Amniotic stem cell (primary cell): ENCODE results near the gene MAN1A1.
"Not testable (repeated sequence)": the region's sequence is repeated elsewhere in the genome, so short reads cannot be mapped to it uniquely, and the experiment has no call there.

Experiments used
- DNase-seq: peaks from one replicate; lab custom pipeline; 2025; lab: John Stamatoyannopoulos, UW

The MAN1A1 gene

DNA sequence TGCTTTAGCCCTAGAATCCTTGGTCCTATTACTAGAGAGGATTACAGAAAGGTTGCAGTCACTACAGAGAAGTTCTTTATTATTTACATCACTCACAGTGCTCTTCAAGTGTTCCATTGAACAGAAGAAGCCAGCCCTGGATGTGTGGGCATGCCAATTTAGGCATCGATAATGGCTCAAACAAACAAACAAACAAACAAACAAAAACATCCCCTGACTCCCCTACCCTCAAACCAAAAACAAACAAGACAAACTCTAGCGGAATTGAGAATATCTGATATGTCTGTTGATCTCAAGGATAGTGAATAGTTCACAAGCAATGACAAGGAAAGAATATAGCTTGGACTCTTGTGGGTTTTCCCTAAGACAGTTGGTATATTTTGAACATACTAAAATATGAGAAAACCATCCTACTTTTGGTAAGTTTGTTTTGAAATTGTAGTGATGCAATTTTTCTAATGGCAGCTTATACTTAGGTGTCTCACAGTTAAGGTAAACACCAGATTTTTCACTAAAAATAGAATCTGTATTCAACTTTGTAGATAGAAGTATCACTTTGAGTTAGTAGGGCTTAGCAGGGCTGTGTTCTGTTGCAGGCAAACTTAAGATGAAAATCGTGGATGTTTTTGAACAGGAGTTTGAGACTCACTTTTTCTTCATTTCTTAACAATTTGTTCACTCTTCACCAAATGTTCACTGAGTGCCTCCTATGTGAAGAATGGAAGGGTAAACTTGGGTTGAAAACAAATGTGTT lies 178.3 kb downstream of the MAN1A1 start:
- DNase-seq: no peak

DNA sequence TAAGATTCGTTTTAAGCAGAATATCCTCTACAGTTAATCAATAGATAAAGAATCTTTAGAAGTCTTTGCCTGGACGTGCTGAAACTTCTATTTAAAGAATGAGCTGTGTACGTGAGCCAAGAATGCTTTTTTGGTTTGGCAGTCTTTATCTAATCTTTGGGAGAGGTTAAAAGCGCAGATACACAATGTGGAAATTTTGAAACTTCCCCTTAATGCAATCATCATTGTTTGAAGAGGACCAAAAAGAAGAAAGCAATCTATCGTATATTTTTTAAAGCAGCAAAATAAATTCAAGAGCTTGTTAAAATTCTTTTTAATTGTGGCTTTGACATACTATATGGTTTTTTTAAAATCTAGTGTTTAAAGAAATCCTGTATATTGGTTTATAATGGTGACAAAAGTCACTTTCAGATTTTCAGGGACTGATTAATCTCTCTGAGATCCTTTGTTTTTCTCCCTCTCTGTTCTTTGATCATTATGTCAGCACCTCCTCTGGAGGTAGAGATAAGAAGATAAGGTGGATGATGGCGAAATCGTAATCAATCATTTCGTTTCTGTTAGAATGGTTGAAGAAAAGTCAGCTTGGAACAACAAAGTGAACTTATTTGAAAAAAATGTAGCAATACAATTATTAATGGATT lies 179.0 kb downstream of the MAN1A1 start:
- no peak for DNase-seq

DNA sequence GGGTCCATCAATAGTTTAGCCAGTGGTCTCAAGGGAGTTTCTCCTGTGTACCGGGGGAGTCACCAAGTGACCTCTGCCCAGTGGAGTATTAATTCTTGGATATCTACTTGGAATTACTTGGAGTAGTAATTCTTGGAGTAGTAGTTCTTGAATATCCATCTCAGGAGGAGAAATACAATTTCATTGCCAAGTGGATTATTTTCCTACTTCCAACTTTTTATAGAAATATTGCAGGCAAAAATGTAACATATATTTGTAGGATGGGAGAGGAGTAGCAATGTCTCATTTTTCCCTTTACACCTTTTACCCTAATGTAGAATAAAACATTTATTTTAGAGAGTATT lies 179.5 kb downstream of the MAN1A1 start:
- no peak for DNase-seq

DNA sequence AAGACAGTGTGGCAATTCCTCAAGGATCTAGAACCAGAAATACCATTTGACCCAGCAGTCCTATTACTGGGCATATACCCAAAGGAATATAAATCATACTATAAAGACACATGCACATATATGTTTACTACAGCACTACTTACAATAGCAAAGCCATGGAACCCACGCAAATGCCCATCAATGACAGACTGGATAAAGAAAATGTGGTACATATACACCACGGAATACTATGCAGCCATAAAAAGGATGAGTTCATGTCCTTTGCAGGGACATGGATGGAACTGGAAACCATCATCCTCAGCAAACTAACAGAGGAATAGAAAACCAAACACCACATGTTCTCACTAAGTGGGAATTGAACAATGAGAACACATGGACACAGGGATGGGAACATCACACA lies 180.2 kb downstream of the MAN1A1 start:
- DNase-seq: not testable (repeated sequence)

DNA sequence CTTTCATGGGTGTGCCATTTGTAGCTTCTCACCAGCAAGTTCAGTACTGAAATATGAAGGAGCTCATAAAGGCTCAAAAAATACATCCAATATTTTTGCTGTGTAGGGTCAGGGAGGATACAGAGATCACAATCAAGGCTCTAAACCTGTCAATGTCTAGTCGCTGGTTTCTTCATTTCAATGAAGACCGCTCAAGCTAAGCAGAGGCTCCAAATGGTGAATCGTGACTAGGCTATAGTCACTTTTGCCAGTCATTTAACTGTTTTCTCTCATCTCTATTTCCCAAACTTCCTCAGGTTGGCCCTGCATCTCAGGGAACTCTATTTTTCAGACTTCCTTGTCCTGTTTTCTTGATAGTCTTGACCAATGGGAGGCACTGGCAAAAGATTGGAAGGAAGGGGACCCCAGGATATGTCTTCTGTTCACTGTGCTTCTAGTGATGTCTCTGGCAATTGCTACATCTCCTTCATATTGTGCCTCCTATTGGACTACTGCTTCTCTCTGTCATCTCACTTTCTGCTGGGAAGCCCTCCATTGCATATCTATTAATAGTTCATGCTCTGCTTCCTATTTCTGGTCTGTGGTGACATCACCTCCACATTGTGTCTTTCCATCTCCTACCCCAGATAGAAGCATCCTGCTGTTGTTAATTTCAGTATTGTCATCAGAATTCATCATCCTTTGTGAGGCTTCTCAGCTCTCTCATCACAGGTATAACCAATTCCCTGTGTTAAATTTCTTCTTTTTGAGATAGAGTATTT lies 183.4 kb downstream of the MAN1A1 start:
- no peak for DNase-seq

DNA sequence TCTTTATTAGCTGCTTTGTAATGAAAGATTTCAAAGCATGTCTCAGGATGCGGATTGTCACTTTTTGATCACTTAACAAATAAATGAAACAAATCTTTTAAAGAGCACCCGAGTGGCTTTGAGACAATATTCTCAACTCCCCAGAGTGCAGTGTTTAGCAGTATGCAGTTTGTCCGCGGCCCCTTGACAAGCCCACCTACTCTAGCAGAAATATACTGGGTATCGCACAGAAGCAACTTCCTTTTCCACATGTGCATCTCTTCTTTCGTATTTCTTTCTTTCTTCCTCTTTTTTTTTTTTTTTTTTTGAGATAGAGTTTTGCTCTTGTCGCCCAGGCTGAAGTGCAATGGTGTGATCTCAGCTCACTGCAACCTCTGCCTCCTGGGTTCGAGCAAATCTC lies 186.6 kb downstream of the MAN1A1 start:
- DNase-seq: no peak

DNA sequence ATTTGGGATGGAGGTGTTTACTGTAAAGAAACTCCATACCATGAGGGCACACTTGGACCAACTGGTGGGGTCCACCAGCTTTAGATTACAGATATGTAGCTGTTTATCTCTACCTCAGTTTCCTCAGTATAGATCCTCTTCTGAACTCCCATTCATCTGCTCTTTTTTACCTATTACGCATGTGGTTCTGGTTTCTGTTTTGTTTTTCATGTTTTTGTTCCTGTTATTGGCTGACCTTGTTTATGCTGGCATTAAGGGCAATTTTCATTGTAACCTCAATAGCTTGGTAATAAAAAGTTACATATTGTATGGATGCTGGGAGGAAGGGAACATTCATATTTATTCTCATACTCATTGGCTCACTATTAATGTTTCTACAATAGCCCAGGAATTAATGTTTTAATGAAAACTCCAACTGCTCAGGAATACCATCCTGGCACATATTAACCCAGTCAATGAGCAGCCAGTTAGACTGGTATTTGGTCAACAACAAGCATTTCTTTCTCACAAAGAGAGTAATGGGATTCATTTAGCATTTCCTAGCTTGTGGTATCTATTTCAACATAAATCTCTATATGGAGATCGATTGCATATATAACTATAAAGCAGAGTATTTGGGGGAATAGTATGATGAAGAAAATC lies 187.3 kb downstream of the MAN1A1 start:
- DNase-seq: no peak

DNA sequence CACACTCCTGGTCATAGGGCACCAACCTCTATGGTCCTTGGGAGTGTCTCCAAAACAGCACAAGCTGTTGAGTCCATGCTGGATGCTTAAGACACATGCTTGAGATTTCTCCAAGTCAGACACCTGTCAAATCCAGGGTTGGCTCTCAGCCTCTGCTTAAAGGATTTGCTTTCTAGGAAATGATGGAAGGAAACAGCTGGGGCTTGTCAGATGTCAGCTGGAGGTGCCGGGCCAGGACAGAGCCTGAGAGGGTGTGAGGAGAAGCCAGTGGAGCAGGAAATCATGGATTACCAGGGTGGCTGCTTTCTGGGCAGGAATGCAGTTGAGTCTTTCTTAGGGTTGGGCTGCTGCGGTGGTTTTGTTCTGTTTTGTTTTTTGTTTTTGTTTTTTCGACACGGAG lies 188.1 kb downstream of the MAN1A1 start:
- DNase-seq: no peak

DNA sequence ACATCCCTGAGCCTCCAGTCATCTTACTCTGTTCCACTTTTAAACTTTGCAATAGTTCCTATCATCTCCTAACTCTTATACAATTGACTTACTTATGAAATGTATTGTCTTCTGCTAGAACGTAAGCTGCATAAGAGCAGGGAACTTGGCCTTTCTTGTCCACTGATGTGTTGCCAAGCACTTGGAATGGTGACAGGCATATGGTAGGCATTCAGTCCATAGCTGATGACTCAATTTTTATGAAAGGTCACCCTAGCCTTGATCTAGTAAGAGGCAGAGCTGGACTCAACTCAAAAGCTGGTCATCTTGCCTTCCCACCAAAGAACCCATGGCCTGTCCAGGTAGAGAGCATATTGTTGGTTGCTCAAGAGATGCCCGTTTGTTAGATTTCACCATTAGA lies 188.7 kb downstream of the MAN1A1 start:
- no peak for DNase-seq

DNA sequence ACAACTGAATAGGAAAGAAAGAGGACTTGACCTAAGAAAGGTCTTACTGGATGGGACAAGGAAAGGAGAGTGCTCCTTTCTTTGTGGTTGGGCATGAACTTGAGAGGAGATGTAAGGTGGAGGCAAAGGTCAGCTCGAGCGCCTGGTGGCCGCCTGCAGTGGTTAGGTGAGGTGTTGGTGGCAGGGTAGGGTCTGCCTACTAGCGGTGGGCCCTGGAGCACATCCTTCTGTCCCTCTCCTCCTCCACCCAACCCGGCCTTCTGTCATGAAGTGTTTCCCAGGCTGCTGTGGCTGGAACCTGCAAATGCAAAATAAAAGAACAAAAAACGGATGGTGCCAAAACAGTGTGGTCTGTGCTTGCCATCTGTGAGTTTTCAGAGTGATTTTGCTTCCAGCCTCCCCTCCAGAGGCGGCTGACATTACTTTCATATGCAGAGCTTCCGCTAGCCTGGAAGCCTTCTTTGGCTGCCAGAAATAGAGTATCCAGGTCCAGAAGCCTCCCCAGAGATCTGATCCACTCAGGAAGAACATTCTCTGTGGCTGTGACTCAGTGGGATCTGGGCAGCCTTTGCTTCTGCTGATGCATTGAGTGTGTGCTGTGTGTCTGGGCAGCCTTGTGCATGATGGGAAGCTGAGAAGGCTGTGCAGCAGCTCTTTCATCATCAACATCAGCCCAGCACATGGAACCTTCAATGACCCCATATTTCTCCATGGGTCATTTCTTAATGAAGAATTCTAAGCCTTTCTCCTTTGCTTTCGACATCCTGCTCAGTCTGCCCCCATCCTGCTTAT lies 191.3 kb downstream of the MAN1A1 start:
- no peak for DNase-seq

DNA sequence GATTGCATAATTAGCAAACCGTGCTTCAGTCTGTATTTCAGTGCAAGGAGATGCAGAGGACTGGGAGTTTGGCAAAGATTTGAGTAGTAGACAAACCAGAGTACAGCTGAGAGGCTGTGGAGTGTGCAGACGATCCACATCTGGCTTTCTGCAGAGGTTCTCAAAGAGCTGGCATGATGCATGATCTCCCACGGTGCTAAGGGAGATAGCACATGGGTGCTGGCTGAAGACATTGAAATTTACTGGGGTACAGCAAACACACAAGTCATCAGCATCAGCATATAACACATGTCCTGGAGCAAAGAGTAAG lies 192.1 kb downstream of the MAN1A1 start:
- DNase-seq: no peak

DNA sequence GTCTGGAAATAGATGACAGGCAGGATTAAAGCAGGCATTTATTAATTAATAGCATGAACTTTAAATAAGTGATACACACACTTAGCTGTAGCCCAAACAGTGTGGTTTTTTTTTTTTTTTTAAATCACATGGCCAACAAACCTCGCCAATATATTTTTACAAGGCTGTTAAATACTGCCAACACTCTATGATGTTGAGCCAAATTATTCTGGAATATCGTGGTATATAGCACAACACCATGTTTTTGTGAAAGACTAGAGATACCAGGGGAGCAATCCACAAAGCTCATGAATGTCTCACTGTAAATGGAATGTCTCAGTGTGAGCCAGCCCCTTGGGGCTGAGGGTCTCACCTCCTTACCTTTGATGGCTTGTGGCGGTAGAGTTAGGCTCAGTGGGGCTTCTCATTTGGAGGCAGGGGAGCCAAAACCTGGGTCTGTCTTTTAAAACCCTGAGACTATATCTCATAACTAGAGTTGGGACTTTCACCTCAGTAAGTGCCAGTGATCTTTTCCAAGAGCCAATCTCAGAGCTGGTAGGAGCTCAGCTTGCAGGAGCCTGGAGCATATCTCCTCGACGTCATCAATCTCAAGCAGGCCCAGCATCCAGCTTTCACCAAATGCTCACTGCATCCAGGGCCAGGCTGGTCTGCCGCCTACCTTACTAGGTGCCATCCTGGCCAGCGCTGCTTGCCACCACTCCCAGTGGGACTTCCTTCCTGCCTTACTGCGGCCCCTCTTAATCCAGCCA lies 192.6 kb downstream of the MAN1A1 start:
- no peak for DNase-seq

DNA sequence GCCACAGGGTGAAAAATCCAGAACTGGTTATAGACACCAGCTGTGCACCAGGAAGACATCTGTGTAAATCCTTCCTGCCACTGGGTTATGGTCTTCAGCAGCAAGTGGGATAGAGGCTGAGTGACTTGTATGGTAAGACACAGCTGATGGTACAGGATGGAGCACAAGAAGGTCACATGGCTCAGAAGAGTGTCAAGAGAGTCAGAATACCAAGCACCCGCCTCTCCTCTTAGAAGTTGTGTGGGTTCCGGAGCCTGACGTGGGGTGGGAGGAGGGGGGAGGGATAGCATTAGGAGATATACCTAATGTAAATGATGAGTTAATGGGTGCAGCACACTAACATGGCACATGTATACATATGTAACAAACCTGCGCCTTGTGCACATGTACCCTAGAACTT lies 193.5 kb downstream of the MAN1A1 start:
- DNase-seq: not testable (repeated sequence)

DNA sequence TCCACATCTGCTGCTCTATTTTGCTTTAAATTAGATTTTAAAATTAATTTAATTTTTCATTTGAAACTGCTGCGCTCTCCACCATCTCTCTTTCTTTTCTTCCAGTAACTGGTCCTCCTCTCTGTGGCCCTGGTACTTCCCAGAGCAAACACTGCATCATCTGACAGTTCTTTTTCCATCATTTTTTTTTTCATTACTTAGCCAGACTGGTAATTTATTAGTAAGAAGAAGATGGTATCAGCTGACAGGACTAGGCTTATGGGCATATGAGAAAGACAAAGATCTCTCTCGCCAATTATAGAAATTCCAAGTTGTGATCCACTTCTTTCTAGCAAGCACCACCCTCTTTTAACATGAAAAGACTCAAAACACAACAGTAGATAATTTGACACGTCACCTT lies 197.4 kb downstream of the MAN1A1 start:
- DNase-seq: no peak

DNA sequence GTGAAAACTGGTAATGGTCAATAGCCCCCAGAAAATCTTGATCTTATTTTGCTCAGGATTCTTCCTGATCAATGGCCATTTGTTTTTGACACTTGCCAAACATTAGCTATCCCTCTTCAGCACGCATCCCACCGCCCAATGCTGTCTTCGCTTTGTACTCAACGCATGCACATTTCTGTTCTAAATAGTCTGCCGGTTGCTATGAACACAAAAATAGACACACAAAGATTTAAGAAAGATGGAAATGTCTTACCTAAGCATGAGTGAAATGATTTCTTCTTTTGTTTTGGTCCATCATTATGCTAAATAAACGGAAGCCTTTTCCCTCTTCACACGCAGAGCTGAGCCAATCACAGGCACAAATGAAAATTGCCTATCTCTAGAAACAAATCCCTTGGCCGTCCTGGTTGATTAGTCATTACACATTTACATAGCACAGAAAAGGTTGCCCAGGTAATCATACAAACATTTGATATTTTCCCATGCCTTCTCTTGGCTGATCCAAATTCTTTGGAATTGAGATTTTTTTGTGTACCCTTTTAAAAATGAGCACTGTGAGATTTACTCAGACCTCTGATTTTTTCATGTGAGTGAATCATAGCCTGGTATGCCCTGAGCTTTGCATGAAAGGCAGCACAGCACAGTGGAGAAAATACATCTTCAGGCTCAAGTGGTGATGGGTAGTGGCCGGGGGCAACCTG lies 200.6 kb downstream of the MAN1A1 start:
- DNase-seq: peak; percentile 29

DNA sequence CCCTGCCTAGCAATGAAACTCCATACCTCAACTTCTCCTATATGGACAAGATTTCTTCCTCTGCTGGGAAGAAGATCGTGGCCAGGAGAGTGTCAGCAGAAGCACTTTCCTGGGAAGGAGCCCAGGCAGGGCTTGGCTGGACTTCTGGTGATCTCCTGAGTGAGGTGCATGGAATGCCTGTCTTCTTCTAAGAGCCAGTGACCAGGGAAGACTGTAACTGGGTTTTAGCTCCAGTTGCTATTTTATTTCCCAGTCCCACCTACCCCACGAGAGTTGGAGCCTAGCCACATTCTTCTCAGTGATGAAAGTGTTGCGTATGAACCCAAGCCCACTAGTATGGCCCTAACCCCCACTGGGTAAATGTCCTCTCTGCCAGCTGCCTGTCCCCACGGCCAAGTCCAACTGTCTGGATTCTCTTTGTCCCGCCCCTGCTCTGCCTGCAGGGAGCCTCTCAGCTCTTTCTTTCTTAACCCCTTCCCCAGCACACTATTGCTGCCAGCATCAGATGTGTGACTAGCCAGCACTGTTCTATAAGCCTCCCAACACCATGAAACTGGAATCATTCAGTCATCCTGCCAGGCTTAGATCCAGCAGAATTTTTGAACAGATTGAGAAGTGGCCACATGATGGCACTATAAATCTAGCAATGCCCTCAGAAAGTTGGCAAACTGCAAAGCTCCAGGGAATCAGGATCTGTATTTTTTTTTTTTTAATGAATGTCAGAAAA lies 201.3 kb downstream of the MAN1A1 start:
- DNase-seq: peak; percentile 85

DNA sequence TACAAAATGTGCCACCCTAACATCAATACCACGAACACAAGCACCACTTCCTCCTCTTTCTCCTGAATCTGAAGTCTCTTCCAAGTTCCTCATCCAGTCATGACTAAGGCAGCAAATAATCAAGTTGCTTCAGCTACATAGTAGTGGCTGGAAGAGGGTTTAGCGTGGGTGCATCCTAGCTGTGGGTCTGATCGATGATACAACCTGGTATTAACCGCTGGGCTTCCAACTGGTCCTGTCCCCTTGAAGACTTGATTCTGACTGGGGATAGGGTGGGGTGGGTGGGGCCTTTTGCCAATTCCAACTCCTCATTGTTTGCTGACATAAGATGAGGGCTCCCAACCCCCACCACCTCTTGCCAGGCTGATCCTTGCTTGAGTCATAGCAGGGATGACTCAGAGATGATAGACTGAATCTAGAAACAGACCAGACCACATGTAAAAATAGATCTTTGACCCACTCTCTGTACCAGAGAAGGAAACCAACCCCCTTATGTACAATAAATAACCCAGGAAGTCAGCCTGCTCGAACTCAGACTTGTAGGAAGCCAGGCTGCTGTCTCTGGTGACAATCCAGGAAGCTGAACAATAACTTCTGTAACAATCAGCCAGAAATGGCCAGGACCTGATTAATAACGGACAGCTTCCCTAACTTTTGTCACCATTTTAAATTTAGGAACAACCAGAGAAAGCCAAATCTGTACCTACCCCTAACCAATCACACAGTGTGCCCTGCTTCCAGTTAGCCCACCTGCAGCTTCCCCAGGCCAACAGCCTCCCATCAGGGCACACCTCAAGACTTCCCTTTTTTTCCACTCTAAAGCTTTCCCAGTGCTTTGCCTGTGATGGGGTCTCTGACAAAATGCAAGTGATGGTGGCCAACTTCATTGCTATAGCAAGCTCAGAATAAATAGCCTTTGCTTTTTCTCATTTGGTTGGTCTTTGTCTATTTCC lies 202.2 kb downstream of the MAN1A1 start:
- DNase-seq: peak; percentile 78

DNA sequence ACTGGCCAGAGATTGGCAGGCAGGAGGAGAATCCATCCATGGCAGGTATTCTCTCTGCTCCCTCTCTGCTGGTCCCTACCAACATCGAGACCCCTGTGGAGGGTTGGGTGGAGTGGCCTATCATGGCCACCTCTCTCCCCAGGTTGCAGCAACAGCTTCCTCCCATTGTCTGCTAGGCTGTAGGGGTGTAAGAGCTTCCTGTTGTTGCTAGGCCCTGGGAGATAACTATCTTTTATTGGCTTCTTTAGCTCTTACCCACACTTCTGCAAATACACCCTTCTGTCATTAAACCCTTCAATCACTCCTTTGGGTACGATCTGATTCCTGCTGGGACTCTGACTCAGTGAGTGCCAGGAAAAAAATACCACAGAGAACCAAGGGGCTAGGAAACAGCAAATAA lies 204.4 kb downstream of the MAN1A1 start:
- no peak for DNase-seq

DNA sequence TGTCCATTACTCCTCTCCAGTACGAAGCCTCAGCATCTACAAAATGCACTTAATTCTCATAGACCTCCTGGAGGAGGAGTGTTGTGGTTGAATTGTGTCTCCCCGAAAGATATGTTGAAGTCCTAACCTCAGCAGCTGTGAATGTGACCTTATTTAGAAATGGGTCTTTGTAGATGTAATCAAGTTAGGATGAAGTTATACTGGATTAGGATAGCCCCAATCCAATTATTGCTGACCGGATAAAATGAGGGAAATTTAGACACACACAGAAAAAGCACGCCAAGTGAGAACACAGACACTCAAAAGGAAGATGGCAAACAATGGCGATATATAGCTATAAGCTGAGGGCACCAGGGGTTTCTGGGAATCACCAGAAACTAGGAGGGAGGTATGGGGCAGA lies 206.9 kb downstream of the MAN1A1 start:
- no peak for DNase-seq
